Endothelial cell of umbilical vein (primary cell): ENCODE data around the gene SESN3. TPM values are rescaled to one million over a fixed set of nuclear protein-coding genes. Genes with fewer than 3 reads are reported as not detected.
"Not testable (repeated sequence)": the region's sequence is repeated elsewhere in the genome, so short reads cannot be mapped to it uniquely, and the experiment has no call there.

Experiments used
- BruUV-seq: library from RNA; stranded (reverse); fragments of 400-500 nt; replicated peaks from 2 replicates; lab custom pipeline; 2021; lab: Mats Ljungman, UMichigan
- CTCF ChIA-PET: fragments of 300-600, 350-600 bp; sonication (Branson Sonifier 250); formaldehyde crosslinking; loops from one replicate; lab custom pipeline; 2021; ENCODE audit warnings: antibody characterized with exemption, inconsistent platforms; lab: Charles Lee
- POLR2A ChIA-PET: fragments of 300-600, 350-600 bp; sonication (Branson Sonifier 250); formaldehyde crosslinking; loops from one replicate; lab custom pipeline; 2021; ENCODE audit warnings: antibody characterized with exemption, inconsistent platforms; lab: Charles Lee
- DNase-seq: peaks from one replicate; pipeline ENCODE4 v3.0.0-alpha.2; 2011; ENCODE audit warnings: low read depth, low spot score
- FAIRE-seq: peaks from 2 replicates; lab custom pipeline; 2011; peaks lifted over from hg19 to GRCh38; lab: Jason Lieb, UNC
- H2AFZ ChIP-seq: 2 replicates; pipeline ENCODE4 v1.6.0; 2012; ENCODE audit warnings: low read depth, low read length, control low read depth, inconsistent platforms
- H3K27ac ChIP-seq: 2 replicates; pipeline ENCODE4 v1.5.1; 2011; ENCODE audit warnings: low read depth, mild to moderate bottlenecking, control low read depth, low read length, moderate library complexity; ENCODE audit not compliant: insufficient read depth
- H3K27me3 ChIP-seq, 2 experiments: 2 replicates each; pipeline versions ENCODE4 v1.6.0 to v1.6.1; 2011; ENCODE audit warnings: low read length in 2 of 2, mixed read lengths in 1 of 2; ENCODE audit not compliant: control insufficient read depth in 2 of 2, insufficient read depth in 2 of 2
- H3K36me3 ChIP-seq, 2 experiments: 2 replicates in 1 of 2; 3 replicates in 1 of 2; pipeline ENCODE4 v1.5.1; 2011; ENCODE audit warnings: low read length in 2 of 2, mild to moderate bottlenecking in 1 of 2, moderate library complexity in 1 of 2; ENCODE audit not compliant: control insufficient read depth in 2 of 2, insufficient read depth in 2 of 2; ENCODE audit errors: extremely low read depth in 1 of 2
- H3K4me1 ChIP-seq: 3 replicates; pipeline ENCODE4 v1.5.1; 2011; ENCODE audit warnings: mild to moderate bottlenecking, low read length; ENCODE audit not compliant: control insufficient read depth, insufficient read depth; ENCODE audit errors: extremely low read depth
- H3K4me2 ChIP-seq: 2 replicates; pipeline ENCODE4 v1.6.1; 2011; ENCODE audit warnings: low read length, control low read depth, mixed read lengths; ENCODE audit not compliant: insufficient read depth
- H3K4me3 ChIP-seq, 3 experiments: fragments of 200-600 bp in 1 of 3; sonication (generic), shearing (Covaris generic) in 1 of 3; replicated peaks in 1 of 3; 2 replicates each; pipeline ENCODE4 v1.5.1; 2011 to 2016; ENCODE audit warnings: control low read depth in 3 of 3, low read length in 3 of 3, mild to moderate bottlenecking in 2 of 3, inconsistent platforms in 1 of 3, low read depth in 1 of 3, moderate library complexity in 1 of 3; ENCODE audit not compliant: insufficient read depth in 1 of 3
- H3K79me2 ChIP-seq: 2 replicates; pipeline ENCODE4 v1.6.0; 2012; ENCODE audit warnings: low read length, inconsistent platforms; ENCODE audit not compliant: control insufficient read depth, insufficient read depth
- H3K9ac ChIP-seq: replicated peaks from 2 replicates; pipeline ENCODE3; 2011; ENCODE audit warnings: low read length, control low read depth; ENCODE audit not compliant: insufficient read depth; ENCODE audit errors: extremely low read depth
- H3K9me1 ChIP-seq: replicated peaks from 3 replicates; pipeline ENCODE4 v1.6.0; 2011; ENCODE audit warnings: mild to moderate bottlenecking, low read length; ENCODE audit not compliant: control insufficient read depth, insufficient read depth; ENCODE audit errors: extremely low read depth
- H3K9me3 ChIP-seq: replicated peaks from 2 replicates; pipeline ENCODE4 v1.5.1; 2012; ENCODE audit warnings: low read length, inconsistent platforms; ENCODE audit not compliant: control insufficient read depth, insufficient read depth
- H4K20me1 ChIP-seq: replicated peaks from 2 replicates; pipeline ENCODE3; 2011; ENCODE audit warnings: mild to moderate bottlenecking, low read length; ENCODE audit not compliant: control insufficient read depth, insufficient read depth; ENCODE audit errors: extremely low read depth
- CTCF ChIP-seq, 2 donors: IDR thresholded peaks; 1 replicate in 1 of 2; 2 replicates in 1 of 2; pipeline ENCODE4 v1.5.1; 2011; ENCODE audit warnings: low read length in 2 of 2, mild to moderate bottlenecking in 2 of 2, moderate library complexity in 2 of 2, control low read depth in 1 of 2, inconsistent platforms in 1 of 2, low read depth in 1 of 2; ENCODE audit not compliant: insufficient read depth in 1 of 2; ENCODE audit errors: extremely low read depth in 1 of 2
- EZH2 ChIP-seq: IDR thresholded peaks from 2 replicates; pipeline ENCODE4 v1.6.1; 2012; ENCODE audit warnings: borderline replicate concordance, low read depth, mild to moderate bottlenecking, moderate library complexity, low read length, inconsistent platforms; ENCODE audit not compliant: severe bottlenecking
- GATA2 ChIP-seq: IDR thresholded peaks from 2 replicates; pipeline ENCODE4 v1.7.0; 2011; ENCODE audit warnings: low read depth, mild to moderate bottlenecking, moderate library complexity, mixed read lengths, low read length; ENCODE audit not compliant: insufficient read length, insufficient read depth
- JUN ChIP-seq: IDR thresholded peaks from 2 replicates; pipeline ENCODE4 v1.6.1; 2011; ENCODE audit warnings: borderline replicate concordance, low read depth; ENCODE audit not compliant: insufficient read length, insufficient read depth
- POLR2A ChIP-seq: IDR thresholded peaks from 2 replicates; pipeline ENCODE4 v1.6.1; 2012; ENCODE audit warnings: low read depth, mild to moderate bottlenecking, control low read depth, low read length
- dilution Hi-C: fragments of 300-500 bp; cut with MboI; formaldehyde crosslinking; loops from one replicate; pipeline ENCODE4 v1.15.0; 2019; ENCODE audit warnings: low sequenced_read_pairs; ENCODE audit not compliant: extremely low pct_ligation_motif_present
- intact Hi-C: fragments of 100-400 bp; cut with micrococcal nuclease; formaldehyde crosslinking; loops from one replicate; pipeline ENCODE4 v1.10.0; 2022
- polyA plus RNA-seq, 4 experiments: library from polyadenylated mRNA; depleted of rRNA in 3 of 4; stranded (reverse) in 3 of 4; unstranded in 1 of 4; fragments of >200 nt; gene quantifications; 2 replicates each; pipeline versions ENCODE4 v1.2.1 to v1.2.3, GENCODE V29; 2011 to 2012; ENCODE audit warnings: missing spikeins in 1 of 4
- total RNA-seq: library from RNA; stranded (reverse); gene quantifications from 2 replicates; pipeline ENCODE4 v1.2.3, GENCODE V29; 2021

SESN3 gene
- total and polyA plus RNA-seq, 2 donors (not counting 3 experiments of a cell fraction or from before 2014, with no cell fraction given) = 1.6 to 6.9 TPM

DNA sequence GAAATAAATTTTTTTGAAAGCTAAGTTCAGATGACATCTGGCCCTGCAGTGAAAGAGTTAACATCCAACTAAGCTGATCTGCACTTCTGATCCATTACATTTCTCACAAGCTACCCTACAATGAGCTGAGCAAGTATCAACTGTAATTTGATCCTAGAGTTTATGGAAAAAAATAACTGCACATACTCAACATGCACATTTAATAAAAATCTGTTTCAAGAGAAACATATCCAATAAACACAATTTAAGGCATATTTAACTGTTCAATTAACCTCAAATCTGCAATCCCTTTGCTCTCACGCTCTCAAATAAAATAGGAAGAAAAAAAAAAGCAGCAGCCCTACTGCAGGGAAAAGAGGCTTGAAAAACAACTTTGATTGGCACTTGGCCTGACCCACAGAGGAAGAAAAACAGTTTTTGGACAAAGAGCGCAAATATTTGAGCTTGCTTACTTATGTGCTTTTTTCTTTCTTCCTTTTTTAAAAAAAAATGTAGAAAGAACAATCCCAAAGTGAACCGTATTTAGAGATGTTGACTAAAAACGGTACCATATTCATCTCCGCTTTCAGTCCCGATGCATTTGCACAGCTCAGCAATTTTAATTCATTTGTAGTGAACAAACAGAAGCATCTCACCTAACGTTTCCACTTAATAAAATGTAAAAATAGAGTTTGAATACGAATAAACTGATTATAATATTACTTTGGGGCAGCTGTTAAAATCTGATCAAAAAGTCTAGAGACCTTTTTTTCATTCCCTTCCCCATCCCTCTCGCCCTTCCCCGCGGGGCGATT, 1.6 kb downstream of the SESN3 start:
- intact Hi-C loops (no loop called here), dilution Hi-C loops (no loop called here)
- no peak overlapping the region for H2AFZ ChIP-seq
- BruUV-seq = no TSS peak
- TF ChIP-seq EZH2 = peak; percentile 13
- TF ChIP-seq POLR2A = no peak
- no peak overlapping the region for H3K9ac ChIP-seq
- CTCF ChIA-PET = interaction anchor here (0.9 to 1.0 kb wide), 2 partner anchors 54 to 476 kb away, joined by 3 to 4 read pairs; no protein-coding TSS in a partner anchor
- H3K36me3 ChIP-seq = no peaks in the 10 kb centered on the region
- H3K27me3 ChIP-seq = peaks cover 14 to 41% of the 10 kb centered on the region in 2 experiments
- DNase-seq (peak; percentile 53), FAIRE-seq (no peak)
- POLR2A ChIA-PET = no interaction called here
- H4K20me1 ChIP-seq = no peaks in the 10 kb centered on the region
- H3K27ac ChIP-seq = no peak overlapping the region
- peaks cover 11% of the 10 kb centered on the region for H3K4me1 ChIP-seq
- peak overlapping the region; percentile 35 to 65 (median 43) for H3K4me3 ChIP-seq
- no peaks in the 10 kb centered on the region for H3K79me2 ChIP-seq
- peak overlapping the region; percentile 56 for H3K4me2 ChIP-seq
- H3K9me1 ChIP-seq = no peaks in the 10 kb centered on the region
- no peaks in the 10 kb centered on the region for H3K9me3 ChIP-seq

DNA sequence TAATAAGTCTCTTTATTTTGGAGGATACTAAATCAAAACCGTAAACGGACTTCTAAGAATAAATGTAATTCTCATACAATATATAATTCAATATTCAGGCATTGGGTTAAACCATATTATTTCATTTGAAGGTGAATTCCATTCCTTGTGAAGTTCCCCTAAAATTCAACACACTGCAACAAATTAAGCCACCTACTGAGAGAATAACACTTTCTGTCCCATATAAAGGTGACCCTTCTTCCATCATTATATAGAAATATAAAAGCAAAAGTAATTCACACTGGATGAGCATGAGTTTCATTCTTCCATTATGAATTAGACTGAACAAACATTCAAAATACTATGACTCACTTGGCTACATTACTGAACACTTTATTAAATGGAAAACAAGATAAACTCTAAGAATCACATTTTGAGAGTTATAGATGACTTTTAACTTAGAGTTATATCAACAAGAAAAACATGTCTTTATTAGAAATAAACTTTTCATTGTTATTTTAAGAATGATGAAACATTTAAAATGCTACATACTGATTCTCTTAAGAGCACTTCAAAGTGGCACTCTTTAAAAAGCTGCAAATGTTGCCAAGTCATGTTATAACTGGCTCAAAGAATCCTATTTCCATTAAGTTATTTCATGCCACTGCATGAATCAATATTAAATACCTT, 2.8 kb downstream of the SESN3 start:
- intact Hi-C loops (no loop called here), dilution Hi-C loops (no loop called here)
- no TSS peak for BruUV-seq
- Histone ChIP-seq H3K27me3 (peaks cover 12 to 31% of the 10 kb centered on the region in 2 experiments), H3K9me1 (no peaks in the 10 kb centered on the region), H2AFZ (no peak overlapping the region), H3K9me3 (no peaks in the 10 kb centered on the region), H3K79me2 (no peaks in the 10 kb centered on the region), H3K27ac (no peak overlapping the region), H3K36me3 (no peaks in the 10 kb centered on the region), H3K4me3 (no peak overlapping the region), H3K9ac (no peak overlapping the region), H3K4me1 (peaks cover 11% of the 10 kb centered on the region), H4K20me1 (no peaks in the 10 kb centered on the region), H3K4me2 (no peak overlapping the region)
- ChIA-PET POLR2A (no interaction called here), CTCF (no interaction called here)
- DNase-seq (peak; percentile 14), FAIRE-seq (no peak)
- no peak for TF ChIP-seq JUN
- TF ChIP-seq CTCF (IDR thresholded peaks at IDR 0.05; ENCODE audit: extremely low read depth in 1 of 2, insufficient read depth in 1 of 2, low read depth in 1 of 2, low read length in 2 of 2) = no peak
- TF ChIP-seq GATA2 = no peak
- no peak for TF ChIP-seq EZH2

DNA sequence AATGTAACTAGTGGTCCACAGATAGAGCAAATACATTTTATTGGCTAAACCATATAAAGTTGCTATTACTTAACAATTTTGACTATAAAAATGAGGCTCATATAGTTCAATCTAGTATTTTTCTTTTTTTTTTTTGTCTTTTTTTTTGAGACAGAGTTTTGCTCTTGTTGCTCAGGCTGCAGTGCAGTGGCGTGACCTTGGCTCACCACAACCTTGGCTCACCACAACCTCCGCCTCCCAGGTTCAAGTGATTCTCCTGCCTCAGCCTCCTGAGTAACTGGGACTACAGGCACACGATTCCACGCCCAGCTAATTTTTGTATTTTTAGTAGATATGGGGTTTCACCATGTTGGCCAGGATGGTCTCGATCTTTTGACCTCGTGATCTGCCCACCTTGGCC, 3.9 kb downstream of the SESN3 start:
- H4K20me1 ChIP-seq, H3K9me3 ChIP-seq, BruUV-seq, H3K36me3 ChIP-seq, CTCF ChIA-PET, DNase-seq, H3K4me2 ChIP-seq, H3K79me2 ChIP-seq, intact Hi-C loops, POLR2A ChIA-PET, dilution Hi-C loops, H3K4me3 ChIP-seq, H3K9ac ChIP-seq, H3K9me1 ChIP-seq, FAIRE-seq, H3K27ac ChIP-seq, H2AFZ ChIP-seq: not testable (repeated sequence)
- Histone ChIP-seq H3K27me3 (peaks cover 6 to 21% of the 10 kb centered on the region in 2 experiments), H3K4me1 (peaks cover 10% of the 10 kb centered on the region)
